ENCODE results near the gene SCUBE3.
A peak's percentile ranks its signal among the peaks of the same experiment; 100 is the strongest.

SCUBE3 gene

DNA sequence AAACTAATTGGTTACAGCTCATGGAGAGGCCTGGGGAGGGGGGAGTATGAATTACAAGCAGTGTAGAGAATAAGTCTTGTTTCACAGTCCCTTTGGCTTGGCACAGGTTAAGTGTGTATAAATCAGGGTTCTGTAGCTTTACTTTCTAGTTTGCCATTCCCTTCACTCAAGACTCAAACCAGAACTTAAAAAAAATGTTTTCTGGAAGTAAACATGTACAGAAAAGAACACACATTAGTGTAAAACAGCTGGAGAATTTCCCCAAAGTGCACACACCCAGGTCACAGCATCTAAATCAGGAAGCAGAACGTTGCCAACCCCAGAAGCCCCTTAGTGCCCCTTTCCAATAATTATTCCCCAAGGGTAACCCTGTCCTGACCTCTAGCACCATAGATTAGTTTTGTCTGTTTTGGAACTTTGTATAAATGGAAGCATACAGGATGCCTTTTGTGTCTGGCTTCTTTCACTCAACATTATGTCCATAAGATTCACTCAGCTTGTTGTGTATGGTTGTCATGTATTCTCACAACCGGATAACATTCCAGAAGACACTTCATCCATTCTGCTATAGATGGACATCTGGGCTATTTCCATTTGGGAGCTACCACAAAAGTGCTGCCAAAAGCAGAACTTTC, 33.7 kb upstream of the SCUBE3 start:
- H3K4me3 ChIP-seq (replicated peaks in 1 of 2; ENCODE audit: low read depth in 2 of 2, low read length in 2 of 2) = no peak overlapping the region
- TF ChIP-seq, protein P1, sequence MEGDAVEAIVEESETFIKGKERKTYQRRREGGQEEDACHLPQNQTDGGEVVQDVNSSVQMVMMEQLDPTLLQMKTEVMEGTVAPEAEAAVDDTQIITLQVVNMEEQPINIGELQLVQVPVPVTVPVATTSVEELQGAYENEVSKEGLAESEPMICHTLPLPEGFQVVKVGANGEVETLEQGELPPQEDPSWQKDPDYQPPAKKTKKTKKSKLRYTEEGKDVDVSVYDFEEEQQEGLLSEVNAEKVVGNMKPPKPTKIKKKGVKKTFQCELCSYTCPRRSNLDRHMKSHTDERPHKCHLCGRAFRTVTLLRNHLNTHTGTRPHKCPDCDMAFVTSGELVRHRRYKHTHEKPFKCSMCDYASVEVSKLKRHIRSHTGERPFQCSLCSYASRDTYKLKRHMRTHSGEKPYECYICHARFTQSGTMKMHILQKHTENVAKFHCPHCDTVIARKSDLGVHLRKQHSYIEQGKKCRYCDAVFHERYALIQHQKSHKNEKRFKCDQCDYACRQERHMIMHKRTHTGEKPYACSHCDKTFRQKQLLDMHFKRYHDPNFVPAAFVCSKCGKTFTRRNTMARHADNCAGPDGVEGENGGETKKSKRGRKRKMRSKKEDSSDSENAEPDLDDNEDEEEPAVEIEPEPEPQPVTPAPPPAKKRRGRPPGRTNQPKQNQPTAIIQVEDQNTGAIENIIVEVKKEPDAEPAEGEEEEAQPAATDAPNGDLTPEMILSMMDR (IDR thresholded peaks at IDR 0.05; ENCODE audit: low read depth, low read length) = no peak
- DNase-seq (ENCODE audit: low read depth in 2 of 2) = no peak

DNA sequence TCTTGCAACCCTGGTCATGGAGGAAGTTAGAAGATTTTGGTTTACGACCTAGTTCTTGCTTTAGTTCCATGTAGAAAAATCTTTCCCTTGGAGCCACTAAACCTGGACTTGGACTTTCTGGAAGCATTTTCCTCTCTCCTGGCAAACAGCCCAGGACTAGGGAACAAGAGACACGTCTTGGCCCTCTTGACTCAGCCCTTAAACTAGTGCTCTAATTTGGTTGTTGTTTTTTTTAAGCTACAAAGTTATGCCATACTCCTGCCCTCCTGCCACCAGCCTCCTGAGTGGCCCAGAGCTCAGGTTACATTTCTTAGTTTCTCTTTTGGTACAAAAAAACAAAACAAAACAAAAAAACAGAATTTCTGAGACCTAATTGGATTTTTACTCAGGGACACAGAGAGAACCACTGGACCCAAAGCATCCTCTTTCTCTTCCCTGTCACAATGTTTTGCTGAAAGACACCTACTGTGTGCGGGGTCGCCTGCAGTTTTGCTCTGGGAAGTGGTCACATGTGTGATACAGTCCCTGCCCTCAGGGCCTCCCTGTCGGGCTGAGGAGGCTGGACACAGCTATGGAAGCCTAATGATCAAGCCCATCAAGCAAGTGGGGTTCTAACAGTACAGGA, 32.3 kb upstream of the SCUBE3 start:
- peak; percentile 80 to 82 for DNase-seq (ENCODE audit: low read depth in 2 of 2)
- TF ChIP-seq, protein P1 (IDR thresholded peaks at IDR 0.05; ENCODE audit: low read depth, low read length) = no peak
- no peak overlapping the region for H3K4me3 ChIP-seq (replicated peaks in 1 of 2; ENCODE audit: low read depth in 2 of 2, low read length in 2 of 2)

DNA sequence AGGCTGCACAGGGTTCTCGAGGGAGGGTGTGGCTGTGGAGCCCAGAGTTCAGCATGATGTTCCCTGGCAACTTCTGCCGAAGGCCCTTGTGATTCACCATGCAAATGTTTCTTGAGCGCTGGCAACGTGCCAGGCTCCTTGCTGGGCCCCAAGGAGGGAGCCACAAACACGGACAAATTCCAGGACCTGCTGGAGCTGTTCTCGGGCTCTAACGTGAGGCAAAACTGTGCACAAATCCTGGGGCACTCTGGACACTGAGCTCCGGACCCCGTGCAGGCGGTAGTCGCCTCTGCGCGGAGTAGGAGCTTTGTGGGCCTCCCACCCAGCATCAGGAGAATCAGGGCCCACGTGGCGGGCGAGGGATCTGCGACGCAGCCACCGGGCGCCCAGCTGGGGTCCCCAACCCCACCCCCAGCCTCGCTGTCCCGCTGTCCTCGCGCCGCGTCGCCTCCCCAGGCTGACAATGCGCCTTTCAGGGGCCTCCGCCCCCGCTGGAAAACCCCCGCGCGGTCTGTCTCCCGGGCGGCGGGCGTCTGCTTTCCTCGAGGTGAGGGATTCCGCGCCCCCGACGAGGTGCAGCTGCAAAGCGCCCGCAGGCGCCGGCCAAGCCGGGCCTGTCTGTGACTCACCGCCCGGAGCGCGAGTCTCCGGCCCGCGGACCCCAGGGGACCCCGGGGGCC, 31.7 kb upstream of the SCUBE3 start:
- DNase-seq (ENCODE audit: low read depth in 2 of 2) = peak; percentile 87 to 94
- H3K4me3 ChIP-seq (replicated peaks in 1 of 2; ENCODE audit: low read depth in 2 of 2, low read length in 2 of 2) = no peak overlapping the region
- TF ChIP-seq, protein P1 (IDR thresholded peaks at IDR 0.05; ENCODE audit: low read depth, low read length) = no peak

DNA sequence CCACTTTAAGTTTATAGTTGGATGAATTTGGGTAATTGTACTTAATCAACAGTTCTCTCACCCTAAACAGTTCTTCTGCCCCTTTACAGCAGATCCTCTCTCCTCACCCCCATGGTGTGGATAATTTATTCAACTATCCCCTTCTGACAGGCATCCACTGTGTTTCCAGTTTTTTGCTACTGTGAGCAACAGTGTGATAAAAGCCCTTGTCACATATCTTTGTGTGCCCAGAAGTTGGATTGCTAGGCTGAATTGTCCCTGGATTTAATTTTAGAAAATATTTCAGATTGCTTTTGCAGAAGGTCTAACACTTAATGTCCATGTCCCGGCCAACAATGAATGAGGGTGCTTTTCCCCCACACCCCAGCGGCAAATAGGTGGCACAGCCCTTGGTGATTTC, 30.5 kb upstream of the SCUBE3 start:
- H3K4me3 ChIP-seq (replicated peaks in 1 of 2; ENCODE audit: low read depth in 2 of 2, low read length in 2 of 2) = no peak overlapping the region
- DNase-seq (ENCODE audit: low read depth in 2 of 2) = no peak
- TF ChIP-seq, protein P1 (IDR thresholded peaks at IDR 0.05; ENCODE audit: low read depth, low read length) = no peak

DNA sequence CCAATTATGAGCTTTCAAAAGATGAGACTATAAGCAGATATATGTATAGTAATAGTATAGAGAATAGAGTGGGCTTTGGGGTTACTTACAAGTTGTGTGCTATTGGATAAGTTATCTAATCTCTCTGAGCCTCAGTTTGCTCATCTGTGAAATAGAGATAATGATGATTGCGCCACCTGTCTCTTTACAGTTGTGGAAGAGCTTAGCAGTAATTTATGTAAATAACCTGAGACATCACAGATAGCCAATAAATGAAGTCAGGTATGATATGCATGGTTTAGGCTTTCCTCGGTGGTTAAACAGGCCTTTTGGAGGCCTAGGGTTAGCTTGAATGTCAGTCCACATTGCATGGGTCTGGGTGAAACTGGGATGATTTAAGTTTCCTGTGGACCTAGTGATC, 29.8 kb upstream of the SCUBE3 start:
- TF ChIP-seq, protein P1 (IDR thresholded peaks at IDR 0.05; ENCODE audit: low read depth, low read length) = no peak
- DNase-seq (ENCODE audit: low read depth in 2 of 2) = no peak
- H3K4me3 ChIP-seq (replicated peaks in 1 of 2; ENCODE audit: low read depth in 2 of 2, low read length in 2 of 2) = no peak overlapping the region

DNA sequence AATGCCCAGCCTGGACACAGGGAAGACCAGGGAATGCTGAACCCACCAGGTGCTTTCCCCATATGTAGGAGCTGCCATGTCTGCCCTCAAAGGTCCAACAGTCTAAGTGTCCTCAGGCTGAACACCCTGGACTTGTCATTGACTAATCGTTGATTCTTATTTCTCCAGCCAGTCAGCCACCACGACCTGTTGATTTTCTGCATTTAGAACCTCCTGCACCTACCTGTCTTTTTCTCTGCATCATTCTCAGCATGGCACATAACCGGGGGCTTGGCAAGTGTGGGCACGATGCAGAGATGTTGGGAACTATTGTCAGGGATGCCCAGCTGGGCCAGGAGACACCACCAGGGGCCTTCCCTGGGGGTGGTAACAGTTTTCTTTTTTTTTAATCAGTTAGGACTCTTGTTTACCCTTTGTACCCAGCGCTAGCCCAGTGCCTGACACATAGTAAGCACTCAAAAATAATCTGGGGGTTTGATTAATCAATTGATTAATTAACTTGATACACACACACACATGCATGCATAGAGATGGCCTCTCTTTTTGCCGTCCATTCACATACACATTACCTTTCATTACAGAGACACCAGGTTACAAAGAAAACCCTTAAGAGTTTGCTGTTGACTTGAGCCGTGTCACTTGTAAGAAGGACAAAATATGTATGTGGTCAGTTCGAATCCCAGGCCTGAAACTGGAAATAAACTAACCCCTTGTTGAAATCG, 29.0 kb upstream of the SCUBE3 start:
- H3K4me3 ChIP-seq (replicated peaks in 1 of 2; ENCODE audit: low read depth in 2 of 2, low read length in 2 of 2) = no peak overlapping the region
- TF ChIP-seq, protein P1 (IDR thresholded peaks at IDR 0.05; ENCODE audit: low read depth, low read length) = no peak
- no peak for DNase-seq (ENCODE audit: low read depth in 2 of 2)
